GM12892 (cell line): Measurements from ENCODE around the gene FARP1.

Experiments
- POLR2A ChIP-seq: IDR thresholded peaks from 2 replicates; pipeline ENCODE4 v1.6.1; 2011; ENCODE audit warnings: low read depth, low read length, control low read depth
- POLR2AphosphoS5 ChIP-seq: IDR thresholded peaks from 2 replicates; pipeline ENCODE4 v1.6.1; 2011; ENCODE audit warnings: low read depth, low read length, control low read depth

GRCh38 chr13:98366010-98366409, 223.1 kb downstream of the FARP1 start:
- TF ChIP-seq POLR2A (no peak), POLR2AphosphoS5 (no peak)
